H9 (cell line): Measurements from ENCODE around the gene DEGS2. TPM values are rescaled to one million over a fixed set of nuclear protein-coding genes. Genes with fewer than 3 reads are reported as not detected.

Source experiments
- DNase-seq: peaks from one replicate; pipeline ENCODE4 v3.0.0-alpha.2; 2017
- H2AFZ ChIP-seq: one replicate; pipeline ENCODE4 v1.6.1; 2013; ENCODE audit warnings: mild to moderate bottlenecking, low read length, control low read depth, moderate library complexity
- H2AK5ac ChIP-seq: 2 replicates; pipeline ENCODE4 v1.6.1; 2013; ENCODE audit warnings: low read length, control low read depth, mixed read lengths; ENCODE audit not compliant: insufficient read length
- H2BK120ac ChIP-seq: one replicate; pipeline ENCODE4 v1.6.1; 2013; ENCODE audit warnings: low read depth, mild to moderate bottlenecking, low read length, control low read depth, inconsistent platforms; ENCODE audit not compliant: poor library complexity, severe bottlenecking
- H2BK12ac ChIP-seq: 2 replicates; pipeline ENCODE4 v1.6.1; 2013; ENCODE audit warnings: low read length, control low read depth, mixed read lengths, low read depth; ENCODE audit not compliant: insufficient read length
- H2BK15ac ChIP-seq: 2 replicates; pipeline ENCODE4 v1.6.1; 2013; ENCODE audit warnings: low read depth, low read length, control low read depth
- H2BK20ac ChIP-seq: one replicate; pipeline ENCODE4 v1.6.1; 2013; ENCODE audit warnings: low read depth, mild to moderate bottlenecking, low read length, control low read depth, inconsistent platforms; ENCODE audit not compliant: poor library complexity, severe bottlenecking
- H2BK5ac ChIP-seq: 2 replicates; pipeline ENCODE4 v1.6.1; 2013; ENCODE audit warnings: low read length, control low read depth, mixed read lengths; ENCODE audit not compliant: insufficient read length
- H3K14ac ChIP-seq: 2 replicates; pipeline ENCODE4 v1.6.1; 2013; ENCODE audit warnings: low read length, control low read depth; ENCODE audit not compliant: insufficient read depth
- H3K18ac ChIP-seq: 2 replicates; pipeline ENCODE4 v1.6.1; 2013; ENCODE audit warnings: low read depth, mild to moderate bottlenecking, mixed read lengths, low read length, control low read depth; ENCODE audit not compliant: insufficient read length
- H3K23ac ChIP-seq: 2 replicates; pipeline ENCODE4 v1.6.1; 2013; ENCODE audit warnings: low read length, control low read depth, mixed read lengths, low read depth; ENCODE audit not compliant: insufficient read length
- H3K23me2 ChIP-seq: 2 replicates; pipeline ENCODE4 v1.6.1; 2013; ENCODE audit warnings: low read depth, mild to moderate bottlenecking, mixed read lengths, low read length, control low read depth; ENCODE audit not compliant: insufficient read length, poor library complexity, severe bottlenecking
- H3K27ac ChIP-seq: 2 replicates; pipeline ENCODE4 v1.5.1; 2013; ENCODE audit warnings: low read length, control low read depth, mixed read lengths, low read depth; ENCODE audit not compliant: insufficient read length
- H3K27me3 ChIP-seq: 2 replicates; pipeline ENCODE4 v1.6.1; 2013; ENCODE audit warnings: low read length, control low read depth, inconsistent platforms; ENCODE audit not compliant: insufficient read depth
- H3K4ac ChIP-seq: 2 replicates; pipeline ENCODE4 v1.6.1; 2013; ENCODE audit warnings: low read depth, mild to moderate bottlenecking, control low read depth, inconsistent platforms, low read length, moderate library complexity
- H3K4me1 ChIP-seq: 2 replicates; pipeline ENCODE4 v1.6.1; 2013; ENCODE audit warnings: low read length, control low read depth, inconsistent platforms; ENCODE audit not compliant: insufficient read depth
- H3K4me2 ChIP-seq: 2 replicates; pipeline ENCODE4 v1.6.1; 2013; ENCODE audit warnings: low read length, control low read depth, mixed read lengths; ENCODE audit not compliant: insufficient read length, insufficient read depth
- H3K56ac ChIP-seq: 2 replicates; pipeline ENCODE4 v1.6.1; 2013; ENCODE audit warnings: low read depth, mild to moderate bottlenecking, mixed read lengths, low read length, control low read depth; ENCODE audit not compliant: insufficient read length
- H3K79me1 ChIP-seq: 2 replicates; pipeline ENCODE4 v1.6.1; 2013; ENCODE audit warnings: low read depth, mild to moderate bottlenecking, moderate library complexity, low read length, control low read depth, inconsistent platforms; ENCODE audit not compliant: insufficient read depth, poor library complexity, severe bottlenecking
- H3K79me2 ChIP-seq: 2 replicates; pipeline ENCODE4 v1.6.1; 2013; ENCODE audit warnings: low read length, control low read depth, inconsistent platforms; ENCODE audit not compliant: insufficient read depth
- H3K9ac ChIP-seq: 2 replicates; pipeline ENCODE4 v1.6.1; 2013; ENCODE audit warnings: low read length, control low read depth, mixed read lengths; ENCODE audit not compliant: insufficient read length; ENCODE audit errors: extremely low read depth
- H3K9me3 ChIP-seq: one replicate; pipeline ENCODE4 v1.6.1; 2013; ENCODE audit warnings: low read depth, low read length, inconsistent platforms; ENCODE audit not compliant: control insufficient read depth
- H3T11ph ChIP-seq: one replicate; pipeline ENCODE4 v1.6.1; 2013; ENCODE audit warnings: mild to moderate bottlenecking, low read length, control low read depth, inconsistent platforms
- H4K20me1 ChIP-seq: one replicate; pipeline ENCODE4 v1.6.1; 2013; ENCODE audit not compliant: control insufficient read depth, insufficient read length, insufficient read depth
- H4K5ac ChIP-seq: 2 replicates; pipeline ENCODE4 v1.6.1; 2013; ENCODE audit warnings: low read depth, mild to moderate bottlenecking, mixed read lengths, low read length, control low read depth; ENCODE audit not compliant: insufficient read length
- H4K8ac ChIP-seq: replicated peaks from 2 replicates; pipeline ENCODE4 v1.6.1; 2013; ENCODE audit warnings: low read length, control low read depth, mixed read lengths, low read depth; ENCODE audit not compliant: insufficient read length
- H4K91ac ChIP-seq: 2 replicates; pipeline ENCODE4 v1.6.1; 2013; ENCODE audit warnings: low read depth, mild to moderate bottlenecking, moderate library complexity, mixed read lengths, low read length, control low read depth; ENCODE audit not compliant: insufficient read length
- H3K27ac Mint-ChIP-seq, 3 experiments: 2 replicates in 2 of 3; 3 replicates in 1 of 3; pipeline ENCODE4 v1.8.0; 2020 to 2021; ENCODE audit warnings: mixed read lengths in 3 of 3, mild to moderate bottlenecking in 1 of 3, moderate library complexity in 1 of 3
- H3K27me3 Mint-ChIP-seq: 2 replicates; pipeline ENCODE4 v1.8.0; 2021; ENCODE audit warnings: low read depth, mild to moderate bottlenecking, moderate library complexity, mixed read lengths
- H3K36me3 Mint-ChIP-seq, 3 experiments: 2 replicates in 2 of 3; 3 replicates in 1 of 3; pipeline ENCODE4 v1.8.0; 2020 to 2021; ENCODE audit warnings: low read depth in 3 of 3, mixed read lengths in 3 of 3; ENCODE audit not compliant: insufficient read depth in 1 of 3
- H3K4me1 Mint-ChIP-seq, 2 experiments: 2 replicates each; pipeline ENCODE4 v1.8.0; 2020; ENCODE audit warnings: mixed read lengths in 2 of 2
- H3K4me3 Mint-ChIP-seq, 2 experiments: 2 replicates in 1 of 2; 3 replicates in 1 of 2; pipeline ENCODE4 v1.8.0; 2020 to 2021; ENCODE audit warnings: mild to moderate bottlenecking in 2 of 2, mixed read lengths in 2 of 2, moderate library complexity in 1 of 2
- H3K9me3 Mint-ChIP-seq, 2 experiments: 2 replicates in 1 of 2; 3 replicates in 1 of 2; pipeline ENCODE4 v1.8.0; 2020; ENCODE audit warnings: mild to moderate bottlenecking in 2 of 2, mixed read lengths in 2 of 2, moderate library complexity in 1 of 2
- WGBS: extraction: QIAGEN DNeasy Blood & Tissue Kit; methylation state at CpG from one replicate; pipeline ENCODE4 v1.1.7; 2013; ENCODE audit warnings: missing lambda C conversion rate, low lambda C conversion rate, mixed read lengths; ENCODE audit not compliant: insufficient read length; ENCODE audit errors: extremely low coverage; 5-methylcytosine and 5-hydroxymethylcytosine counted together
- total RNA-seq: library from RNA; stranded (reverse); gene quantifications from 2 replicates; pipeline ENCODE4 v1.2.1, GENCODE V29; 2021
- TF ChIP-seq, protein P1 (sequence below): fragments of 200-600 bp; sonication (generic); conservative IDR thresholded peaks from 3 replicates; pipeline ENCODE4 v1.8.0; 2021; ENCODE audit warnings: antibody characterized with exemption, mild to moderate bottlenecking

Gene DEGS2
- total RNA-seq, 1 experiment from 2014 or later = 0.72 TPM

DNA sequence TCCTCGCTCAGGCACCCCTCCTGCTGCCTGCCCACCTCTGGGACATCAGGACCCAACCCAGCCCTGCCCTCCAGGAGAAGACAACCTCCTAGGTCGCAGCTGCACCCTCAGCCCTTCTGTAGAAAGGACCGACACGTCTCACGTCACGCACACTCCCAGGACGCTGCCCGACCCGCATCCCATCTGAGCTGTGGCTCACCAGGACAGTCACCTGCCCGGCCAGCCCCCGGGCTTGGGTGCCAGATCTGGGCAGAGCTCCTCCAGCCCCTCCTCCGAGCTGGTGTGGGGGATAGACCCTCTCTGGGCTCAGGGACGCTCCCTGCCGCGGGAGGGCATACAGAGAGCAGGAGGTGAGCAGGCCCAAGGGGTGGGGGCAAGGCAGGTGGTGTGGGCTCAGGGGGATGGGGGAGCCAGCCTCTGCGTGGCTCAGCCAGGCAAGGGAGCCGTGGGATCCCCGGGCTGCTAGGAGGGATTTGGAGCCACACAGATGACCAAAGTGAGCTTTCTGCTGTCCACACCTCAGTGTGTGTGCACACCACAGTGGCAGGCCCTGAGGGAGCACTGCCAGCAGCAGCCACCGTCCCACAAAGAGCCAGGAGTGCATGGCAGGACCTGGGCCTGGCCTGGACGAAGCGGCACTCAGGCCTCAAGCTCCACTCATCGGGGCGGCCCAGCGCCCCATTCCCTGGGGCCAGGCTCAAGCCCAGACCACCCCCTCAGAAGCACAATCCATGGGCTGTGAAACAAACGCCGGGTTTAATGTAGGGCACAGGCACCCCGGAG, 13.6 kb downstream of the DEGS2 start:
- Histone ChIP-seq H3K27me3 (no peaks in the 10 kb centered on the region), H3K79me1 (no peaks in the 10 kb centered on the region), H2AFZ (no peak overlapping the region), H3K23me2 (no peaks in the 10 kb centered on the region), H3K4me2 (no peak overlapping the region), H3K79me2 (no peaks in the 10 kb centered on the region), H2BK20ac (no peak overlapping the region), H3K56ac (no peak overlapping the region), H2BK5ac (no peak overlapping the region), H4K91ac (no peak overlapping the region), H3K14ac (no peak overlapping the region), H3K9ac (no peak overlapping the region), H2AK5ac (no peak overlapping the region), H3T11ph (no peak overlapping the region), H3K18ac (no peak overlapping the region), H3K23ac (no peak overlapping the region), H2BK12ac (no peak overlapping the region), H4K8ac (no peak overlapping the region), H4K5ac (no peak overlapping the region), H2BK120ac (no peak overlapping the region), H4K20me1 (no peaks in the 10 kb centered on the region), H3K4ac (no peak overlapping the region), H3K27ac (no peak overlapping the region), H2BK15ac (no peak overlapping the region), H3K9me3 (no peaks in the 10 kb centered on the region), H3K4me1 (no peaks in the 10 kb centered on the region)
- Mint-ChIP-seq H3K27ac (peak overlapping the region in 1 of 3 experiments; percentile 27; a peak in 2 of 7 replicates), H3K4me1 (peaks cover 4 to 9% of the 10 kb centered on the region in 2 experiments; a peak in 3 of 4 replicates), H3K36me3 (peaks cover 0 to 5% (median 3%) of the 10 kb centered on the region in 3 experiments; a peak in 3 of 7 replicates), H3K9me3 (no peaks in the 10 kb centered on the region), H3K4me3 (no peak overlapping the region), H3K27me3 (no peaks in the 10 kb centered on the region)
- TF ChIP-seq, protein P1, sequence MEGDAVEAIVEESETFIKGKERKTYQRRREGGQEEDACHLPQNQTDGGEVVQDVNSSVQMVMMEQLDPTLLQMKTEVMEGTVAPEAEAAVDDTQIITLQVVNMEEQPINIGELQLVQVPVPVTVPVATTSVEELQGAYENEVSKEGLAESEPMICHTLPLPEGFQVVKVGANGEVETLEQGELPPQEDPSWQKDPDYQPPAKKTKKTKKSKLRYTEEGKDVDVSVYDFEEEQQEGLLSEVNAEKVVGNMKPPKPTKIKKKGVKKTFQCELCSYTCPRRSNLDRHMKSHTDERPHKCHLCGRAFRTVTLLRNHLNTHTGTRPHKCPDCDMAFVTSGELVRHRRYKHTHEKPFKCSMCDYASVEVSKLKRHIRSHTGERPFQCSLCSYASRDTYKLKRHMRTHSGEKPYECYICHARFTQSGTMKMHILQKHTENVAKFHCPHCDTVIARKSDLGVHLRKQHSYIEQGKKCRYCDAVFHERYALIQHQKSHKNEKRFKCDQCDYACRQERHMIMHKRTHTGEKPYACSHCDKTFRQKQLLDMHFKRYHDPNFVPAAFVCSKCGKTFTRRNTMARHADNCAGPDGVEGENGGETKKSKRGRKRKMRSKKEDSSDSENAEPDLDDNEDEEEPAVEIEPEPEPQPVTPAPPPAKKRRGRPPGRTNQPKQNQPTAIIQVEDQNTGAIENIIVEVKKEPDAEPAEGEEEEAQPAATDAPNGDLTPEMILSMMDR = no peak
- no CpG with 5 or more reads among the region's 27 CpGs for WGBS
- DNase-seq = no peak
